Endothelial cell (in vitro differentiated cells): ENCODE measurements around the gene TFB1M. TPM values are rescaled to one million over a fixed set of nuclear protein-coding genes. Genes with fewer than 3 reads are reported as not detected.
A peak's percentile ranks its signal among the peaks of the same experiment; 100 is the strongest.

ENCODE experiments used
- DNase-seq: peaks from one replicate; pipeline ENCODE4 v3.0.0; 2021; ENCODE audit warnings: low spot score
- H3K27ac Mint-ChIP-seq: one replicate; pipeline ENCODE4 v1.8.0; 2021; ENCODE audit warnings: mixed read lengths, inconsistent platforms; ENCODE audit not compliant: unreplicated experiment
- H3K27me3 Mint-ChIP-seq: one replicate; pipeline ENCODE4 v1.8.0; 2021; ENCODE audit warnings: mild to moderate bottlenecking, moderate library complexity, mixed read lengths, inconsistent platforms; ENCODE audit not compliant: unreplicated experiment
- H3K36me3 Mint-ChIP-seq: one replicate; pipeline ENCODE4 v1.8.0; 2021; ENCODE audit warnings: mild to moderate bottlenecking, low read depth, mixed read lengths, inconsistent platforms; ENCODE audit not compliant: unreplicated experiment
- H3K4me1 Mint-ChIP-seq: one replicate; pipeline ENCODE4 v1.8.0; 2021; ENCODE audit warnings: mild to moderate bottlenecking, mixed read lengths, inconsistent platforms; ENCODE audit not compliant: unreplicated experiment
- H3K4me3 Mint-ChIP-seq: one replicate; pipeline ENCODE4 v1.8.0; 2021; ENCODE audit warnings: mild to moderate bottlenecking, mixed read lengths, inconsistent platforms; ENCODE audit not compliant: unreplicated experiment
- H3K9me3 Mint-ChIP-seq: one replicate; pipeline ENCODE4 v1.8.0; 2021; ENCODE audit warnings: mixed read lengths, inconsistent platforms; ENCODE audit not compliant: unreplicated experiment
- CTCF ChIP-seq: fragments of 200-600 bp; sonication (generic); IDR thresholded peaks from one replicate; pipeline ENCODE4 v1.5.0; 2021; ENCODE audit warnings: antibody characterized with exemption; ENCODE audit not compliant: unreplicated experiment
- total RNA-seq: library from RNA; stranded (reverse); fragmentation: NEBNext Ultra II Directional; extraction: Animal tissue kit (Norgen Biotek cat#: 25700); gene quantifications from one replicate; pipeline ENCODE4 v1.2.1, GENCODE V29; 2021; ENCODE audit not compliant: unreplicated experiment

The TFB1M gene
- total RNA-seq, 1 donor from 2014 or later = 25.9 TPM

GRCh38 chr6:155287762-155288161 is 26.5 kb downstream of the TFB1M start:
- H3K4me1 Mint-ChIP-seq = no peaks in the 10 kb centered on the region
- no peaks in the 10 kb centered on the region for H3K9me3 Mint-ChIP-seq
- H3K27me3 Mint-ChIP-seq = no peaks in the 10 kb centered on the region
- no peak for TF ChIP-seq CTCF
- no peak for DNase-seq
- no peak overlapping the region for H3K27ac Mint-ChIP-seq
- peaks cover 26% of the 10 kb centered on the region for H3K36me3 Mint-ChIP-seq
- H3K4me3 Mint-ChIP-seq = no peak overlapping the region

- Mint-ChIP-seq H3K36me3 (peaks cover 21% of the 10 kb centered on the region), H3K4me3 (no peak overlapping the region), H3K27ac (no peak overlapping the region), H3K4me1 (peaks cover 8% of the 10 kb centered on the region), H3K9me3 (no peaks in the 10 kb centered on the region), H3K27me3 (no peaks in the 10 kb centered on the region)
- no peak for TF ChIP-seq CTCF
- DNase-seq = no peak
These were observed 29.5 kb downstream of the TFB1M start for GRCh38 chr6:155284775-155285174.

GRCh38 chr6:155278319-155279049 is 35.8 kb downstream of the TFB1M start:
- H3K4me3 Mint-ChIP-seq = no peak overlapping the region
- no peak for DNase-seq
- no peaks in the 10 kb centered on the region for H3K9me3 Mint-ChIP-seq
- no peak overlapping the region for H3K27ac Mint-ChIP-seq
- peaks cover 24% of the 10 kb centered on the region for H3K4me1 Mint-ChIP-seq
- H3K36me3 Mint-ChIP-seq = peaks cover 18% of the 10 kb centered on the region
- H3K27me3 Mint-ChIP-seq = no peaks in the 10 kb centered on the region
- no peak for TF ChIP-seq CTCF

GRCh38 chr6:155276638-155277037 is 37.6 kb downstream of the TFB1M start:
- H3K4me1 Mint-ChIP-seq = peaks cover 39% of the 10 kb centered on the region
- no peak overlapping the region for H3K27ac Mint-ChIP-seq
- TF ChIP-seq CTCF = no peak
- no peaks in the 10 kb centered on the region for H3K9me3 Mint-ChIP-seq
- no peaks in the 10 kb centered on the region for H3K27me3 Mint-ChIP-seq
- H3K4me3 Mint-ChIP-seq = no peak overlapping the region
- peaks cover 20% of the 10 kb centered on the region for H3K36me3 Mint-ChIP-seq
- DNase-seq = no peak

GRCh38 chr6:155275808-155276480 is 38.3 kb downstream of the TFB1M start:
- DNase-seq = no peak
- Mint-ChIP-seq H3K36me3 (peaks cover 20% of the 10 kb centered on the region), H3K27me3 (no peaks in the 10 kb centered on the region), H3K4me1 (peaks cover 41% of the 10 kb centered on the region), H3K27ac (peak overlapping the region; percentile 68), H3K9me3 (no peaks in the 10 kb centered on the region), H3K4me3 (no peak overlapping the region)
- TF ChIP-seq CTCF = no peak
